OCI-LY7 (cell line): ENCODE data around the gene SLC38A3. TPM values are rescaled to one million over a fixed set of nuclear protein-coding genes. Genes with fewer than 3 reads are reported as not detected.

ENCODE experiments used
- BruUV-seq: library from RNA; stranded (reverse); fragments of 400-500 nt; replicated peaks from 2 replicates; lab custom pipeline; 2021; lab: Mats Ljungman, UMichigan
- CTCF ChIA-PET: fragments of 300-600 bp; sonication (Branson Sonifier 250); formaldehyde crosslinking; loops from one replicate; lab custom pipeline; 2022; ENCODE audit warnings: antibody characterized with exemption; ENCODE audit not compliant: unreplicated experiment; lab: Charles Lee
- POLR2A ChIA-PET: fragments of 300-600 bp; sonication (Branson Sonifier 250); formaldehyde crosslinking; loops from one replicate; lab custom pipeline; 2022; ENCODE audit warnings: antibody characterized with exemption; lab: Charles Lee
- DNase-seq: peaks from one replicate; pipeline ENCODE4 v3.0.0-alpha.2; 2015; ENCODE audit warnings: low spot score
- H2AFZ ChIP-seq: fragments of 200-600 bp; sonication (generic), shearing (Covaris generic); 2 replicates; pipeline ENCODE4 v1.6.1; 2014; ENCODE audit warnings: mild to moderate bottlenecking, antibody characterized with exemption, low read length, moderate library complexity
- H3K27ac ChIP-seq: fragments of 200-600 bp; sonication (generic); 2 replicates; pipeline ENCODE4 v1.5.1; 2014; ENCODE audit warnings: mixed run types, low read depth, mild to moderate bottlenecking, moderate library complexity, low read length, inconsistent platforms; ENCODE audit not compliant: poor library complexity, severe bottlenecking
- H3K36me3 ChIP-seq: fragments of 200-600 bp; sonication (generic); 2 replicates; pipeline ENCODE4 v1.6.1; 2014; ENCODE audit warnings: mild to moderate bottlenecking, antibody characterized with exemption, low read length, moderate library complexity, mixed read lengths; ENCODE audit not compliant: insufficient read depth
- H3K4me1 ChIP-seq: fragments of 200-600 bp; sonication (generic); 2 replicates; pipeline ENCODE4 v1.5.1; 2014; ENCODE audit warnings: mild to moderate bottlenecking, low read length; ENCODE audit not compliant: insufficient read depth, poor library complexity, severe bottlenecking
- H3K4me2 ChIP-seq: fragments of 200-600 bp; sonication (generic); 2 replicates; pipeline ENCODE4 v1.6.1; 2014; ENCODE audit warnings: mild to moderate bottlenecking, low read length
- H3K4me3 ChIP-seq: fragments of 200-600 bp; sonication (generic); 2 replicates; pipeline ENCODE4 v1.5.1; 2014; ENCODE audit warnings: mild to moderate bottlenecking, low read depth, low read length; ENCODE audit not compliant: poor library complexity, severe bottlenecking
- H3K79me2 ChIP-seq: fragments of 200-600 bp; sonication (generic); 2 replicates; pipeline ENCODE4 v1.6.1; 2016; ENCODE audit warnings: low read depth, mild to moderate bottlenecking, low read length, moderate library complexity, mixed read lengths; ENCODE audit not compliant: insufficient read depth
- H3K9me2 ChIP-seq: fragments of 200-600 bp; sonication (generic); 2 replicates; pipeline ENCODE4 v1.6.1; 2016; ENCODE audit warnings: mild to moderate bottlenecking, low read length, mixed read lengths; ENCODE audit not compliant: insufficient read depth
- H3K9me3 ChIP-seq: fragments of 200-600 bp; sonication (generic); 2 replicates; pipeline ENCODE4 v1.6.1; 2014; ENCODE audit warnings: mild to moderate bottlenecking, mixed run types, low read length, mixed read lengths
- H4K20me1 ChIP-seq: fragments of 200-600 bp; sonication (generic); 2 replicates; pipeline ENCODE4 v1.6.1; 2014; ENCODE audit warnings: mild to moderate bottlenecking, antibody characterized with exemption, low read length, moderate library complexity, mixed read lengths; ENCODE audit not compliant: insufficient read depth
- CTCF ChIP-seq: fragments of 200-600 bp; sonication (generic); conservative IDR thresholded peaks from 2 replicates; pipeline ENCODE4 v1.5.1; 2014; ENCODE audit warnings: mild to moderate bottlenecking, antibody characterized with exemption, low read length, moderate library complexity, mixed read lengths
- EZH2phosphoT487 ChIP-seq: fragments of 200-600 bp; sonication (generic); IDR thresholded peaks from 2 replicates; pipeline ENCODE4 v1.6.1; 2018; ENCODE audit warnings: low read depth, borderline replicate concordance, mild to moderate bottlenecking, mixed run types, antibody characterized with exemption, low read length, moderate library complexity, mixed read lengths
- intact Hi-C: fragments of 100-400 bp; cut with micrococcal nuclease; formaldehyde crosslinking; loops from one replicate; pipeline ENCODE4 v1.10.0; 2022; ENCODE audit not compliant: unreplicated experiment
- total RNA-seq, 2 experiments: library from RNA; depleted of rRNA in 1 of 2; stranded (reverse); fragments of >200 nt in 1 of 2; shearing (Covaris generic) in 1 of 2; gene quantifications; 2 replicates each; pipeline ENCODE4 v1.2.3, GENCODE V29; 2014 to 2022

Gene SLC38A3
- total RNA-seq, 2 experiments from 2014 or later: not detected

GRCh38 chr3:50264964-50265485, 60.0 kb downstream of the SLC38A3 start:
- no peak for DNase-seq
- H3K4me3 ChIP-seq: no peak overlapping the region
- intact Hi-C loops: no loop called here
- H3K4me1 ChIP-seq: no peaks in the 10 kb centered on the region
- ChIA-PET POLR2A (interaction anchor here (0.8 kb wide), 1 partner anchor 13 kb away, joined by 5 read pairs; no protein-coding TSS in a partner anchor), CTCF (interaction anchor here (0.6 kb wide), 1 partner anchor 9 kb away, joined by 3 read pairs; no protein-coding TSS in a partner anchor)
- H2AFZ ChIP-seq: no peak overlapping the region
- H3K27ac ChIP-seq: no peak overlapping the region
- no peaks in the 10 kb centered on the region for H3K36me3 ChIP-seq
- no peaks in the 10 kb centered on the region for H3K9me3 ChIP-seq
- no peak for TF ChIP-seq CTCF
- TF ChIP-seq EZH2phosphoT487: no peak
- H3K4me2 ChIP-seq: no peak overlapping the region
- no peaks in the 10 kb centered on the region for H4K20me1 ChIP-seq
- H3K9me2 ChIP-seq: no peaks in the 10 kb centered on the region
- no peaks in the 10 kb centered on the region for H3K79me2 ChIP-seq
- BruUV-seq: no TSS peak

GRCh38 chr3:50265571-50265970, 60.5 kb downstream of the SLC38A3 start:
- intact Hi-C loops: no loop called here
- Histone ChIP-seq H3K4me3 (no peak overlapping the region), H3K36me3 (no peaks in the 10 kb centered on the region), H4K20me1 (no peaks in the 10 kb centered on the region), H2AFZ (no peak overlapping the region), H3K27ac (no peak overlapping the region), H3K9me3 (no peaks in the 10 kb centered on the region), H3K4me1 (no peaks in the 10 kb centered on the region), H3K4me2 (no peak overlapping the region), H3K9me2 (no peaks in the 10 kb centered on the region), H3K79me2 (no peaks in the 10 kb centered on the region)
- POLR2A ChIA-PET: no interaction called here
- no TSS peak for BruUV-seq
- CTCF ChIA-PET: no interaction called here
- TF ChIP-seq CTCF: no peak
- no peak for TF ChIP-seq EZH2phosphoT487
- no peak for DNase-seq

GRCh38 chr3:50266017-50266416, 60.9 kb downstream of the SLC38A3 start:
- BruUV-seq: no TSS peak
- no peaks in the 10 kb centered on the region for H4K20me1 ChIP-seq
- H3K4me2 ChIP-seq: no peak overlapping the region
- DNase-seq: no peak
- no peak overlapping the region for H2AFZ ChIP-seq
- no peaks in the 10 kb centered on the region for H3K79me2 ChIP-seq
- CTCF ChIA-PET: no interaction called here
- H3K27ac ChIP-seq: no peak overlapping the region
- no peaks in the 10 kb centered on the region for H3K4me1 ChIP-seq
- H3K36me3 ChIP-seq: no peaks in the 10 kb centered on the region
- H3K9me2 ChIP-seq: no peaks in the 10 kb centered on the region
- POLR2A ChIA-PET: no interaction called here
- H3K4me3 ChIP-seq: no peak overlapping the region
- TF ChIP-seq EZH2phosphoT487 (no peak), CTCF (no peak)
- no peaks in the 10 kb centered on the region for H3K9me3 ChIP-seq
- intact Hi-C loops: no loop called here
